Subcutaneous abdominal adipose tissue (tissue), 5 donors: ENCODE data around the gene CYP39A1.
A peak's percentile ranks its signal among the peaks of the same experiment; 100 is the strongest.
"Not testable (repeated sequence)": the region's sequence is repeated elsewhere in the genome, so short reads cannot be mapped to it uniquely, and the experiment has no call there.

Experiments used
- H3K27ac ChIP-seq: one replicate; pipeline ENCODE4 v1.7.0; 2013; ENCODE audit warnings: low read depth, mild to moderate bottlenecking, inconsistent platforms, low read length, moderate library complexity
- H3K27me3 ChIP-seq, 5 donors: one replicate each; pipeline ENCODE4 v1.7.0; 2013; ENCODE audit warnings: low read length in 5 of 5, inconsistent platforms in 1 of 5; ENCODE audit not compliant: control insufficient read depth in 5 of 5, insufficient read depth in 4 of 5
- H3K36me3 ChIP-seq, 5 donors: one replicate each; pipeline ENCODE4 v1.7.0; 2013; ENCODE audit warnings: low read length in 5 of 5; ENCODE audit not compliant: control insufficient read depth in 5 of 5, insufficient read depth in 5 of 5
- H3K4me1 ChIP-seq, 5 donors: one replicate each; pipeline ENCODE4 v1.7.0; 2013; ENCODE audit warnings: low read length in 5 of 5, mild to moderate bottlenecking in 3 of 5, moderate library complexity in 1 of 5; ENCODE audit not compliant: control insufficient read depth in 5 of 5, insufficient read depth in 5 of 5
- H3K4me3 ChIP-seq, 5 donors: one replicate each; pipeline ENCODE4 v1.7.0; 2013; ENCODE audit warnings: low read length in 5 of 5, low read depth in 1 of 5
- H3K9ac ChIP-seq, 5 donors: one replicate each; pipeline ENCODE4 v1.7.0; 2013; ENCODE audit warnings: low read length in 5 of 5, mild to moderate bottlenecking in 4 of 5, moderate library complexity in 3 of 5
- H3K9me3 ChIP-seq, 5 donors: one replicate each; pipeline ENCODE4 v1.7.0; 2013; ENCODE audit warnings: low read length in 5 of 5; ENCODE audit not compliant: control insufficient read depth in 5 of 5
- donor health status: healthy.
- donor health status: healthy.
- donor health status: healthy.
- donor health status: healthy.
- donor health status: healthy.

Gene CYP39A1

DNA sequence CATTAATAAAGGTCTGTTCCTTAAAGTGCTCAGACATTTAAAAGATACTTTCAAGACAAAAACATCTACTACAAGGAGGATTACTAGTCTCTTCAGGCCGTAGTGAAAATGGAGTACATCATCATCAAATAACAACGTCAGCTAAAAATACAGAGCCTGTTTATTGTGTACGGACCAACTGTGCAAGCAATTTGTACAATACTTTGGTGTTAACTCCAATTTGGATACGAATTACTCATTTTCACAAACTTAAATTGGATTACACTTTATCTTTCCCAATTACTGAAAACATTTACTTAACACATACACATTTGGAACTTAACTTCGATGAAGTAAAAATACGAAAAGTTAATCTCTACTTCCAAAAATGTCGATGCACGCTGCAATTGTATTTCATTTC lies 802 bp downstream of the CYP39A1 start:
- Histone ChIP-seq H3K27ac (no peak overlapping the region), H3K9me3 (no peaks in the 10 kb centered on the region), H3K36me3 (peaks cover 0 to under 1% (median 0%) of the 10 kb centered on the region in 5 donors), H3K4me1 (peaks cover 4 to 26% (median 19%) of the 10 kb centered on the region in 5 donors), H3K4me3 (peak overlapping the region; percentile 83 to 95 (median 93)), H3K27me3 (no peaks in the 10 kb centered on the region), H3K9ac (peak overlapping the region in 1 of 5 donors; percentile 54)

- H3K27me3 ChIP-seq = no peaks in the 10 kb centered on the region
- no peak overlapping the region for H3K9ac ChIP-seq
- H3K27ac ChIP-seq = no peak overlapping the region
- no peaks in the 10 kb centered on the region for H3K36me3 ChIP-seq
- H3K4me1 ChIP-seq = peaks cover 4 to 26% (median 19%) of the 10 kb centered on the region in 5 donors
- no peaks in the 10 kb centered on the region for H3K9me3 ChIP-seq
- no peak overlapping the region for H3K4me3 ChIP-seq
Measured at GRCh38 chr6:46651006-46651405, 1.6 kb downstream of the CYP39A1 start.

DNA sequence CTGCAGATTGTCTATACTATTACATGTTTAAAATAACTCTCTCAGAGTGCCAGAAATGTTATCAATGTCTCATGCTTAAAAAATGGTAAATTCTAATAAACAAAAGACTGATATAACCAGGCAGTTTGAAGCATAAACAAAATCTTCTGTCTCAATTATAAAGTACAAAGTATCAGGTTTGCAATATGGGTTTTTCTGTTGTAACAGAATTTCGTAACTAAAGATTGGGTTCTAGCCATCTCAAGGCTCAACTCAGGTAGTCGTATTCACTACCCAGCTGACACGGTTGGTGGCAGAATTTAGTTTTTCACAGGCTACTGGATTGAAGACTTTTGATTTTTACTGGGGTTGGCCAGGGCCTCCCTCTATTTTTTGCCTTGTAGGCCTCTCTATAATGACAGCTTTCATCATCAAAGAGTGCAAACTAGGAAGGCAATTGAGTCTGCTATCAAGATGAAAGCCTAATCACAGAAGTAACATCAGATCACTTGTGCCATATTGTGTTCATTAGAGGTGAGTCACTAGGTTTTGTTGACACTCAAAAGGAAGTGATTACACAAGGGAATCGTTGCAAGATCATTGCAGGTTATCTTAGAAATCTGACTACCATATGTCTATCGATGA lies 3.6 kb downstream of the CYP39A1 start:
- Histone ChIP-seq H3K4me1 (peaks cover 4 to 19% (median 16%) of the 10 kb centered on the region in 5 donors), H3K4me3 (no peak overlapping the region), H3K27me3 (no peaks in the 10 kb centered on the region), H3K27ac (no peak overlapping the region), H3K9me3 (no peaks in the 10 kb centered on the region), H3K36me3 (no peaks in the 10 kb centered on the region), H3K9ac (no peak overlapping the region)

DNA sequence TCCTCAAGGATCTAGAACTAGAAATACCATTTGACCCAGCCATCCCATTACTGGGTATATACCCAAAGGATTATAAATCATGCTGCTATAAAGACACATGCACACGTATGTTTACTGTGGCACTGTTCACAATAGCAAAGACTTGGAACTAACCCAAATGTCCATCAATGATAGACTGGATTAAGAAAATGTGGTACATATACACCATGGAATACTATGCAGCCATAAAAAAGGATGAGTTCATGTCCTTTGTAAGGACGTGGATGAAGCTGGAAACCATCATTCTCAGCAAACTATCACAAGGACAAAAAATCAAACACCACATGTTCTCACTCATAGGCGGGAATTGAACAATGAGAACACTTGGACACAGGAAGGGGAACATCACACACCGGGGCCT lies 4.5 kb downstream of the CYP39A1 start:
- not testable (repeated sequence) for H3K4me3 ChIP-seq, H3K9ac ChIP-seq, H3K27me3 ChIP-seq, H3K27ac ChIP-seq, H3K9me3 ChIP-seq, H3K36me3 ChIP-seq
- peaks cover 0 to 11% (median 8%) of the 10 kb centered on the region in 5 donors for H3K4me1 ChIP-seq

- H3K9ac ChIP-seq = no peak overlapping the region
- H3K27me3 ChIP-seq = no peaks in the 10 kb centered on the region
- peaks cover 0 to 3% (median 0%) of the 10 kb centered on the region in 5 donors for H3K36me3 ChIP-seq
- H3K9me3 ChIP-seq = no peaks in the 10 kb centered on the region
- H3K4me3 ChIP-seq = no peak overlapping the region
- no peak overlapping the region for H3K27ac ChIP-seq
- no peaks in the 10 kb centered on the region for H3K4me1 ChIP-seq
Measured at GRCh38 chr6:46645265-46645664, 7.4 kb downstream of the CYP39A1 start.

DNA sequence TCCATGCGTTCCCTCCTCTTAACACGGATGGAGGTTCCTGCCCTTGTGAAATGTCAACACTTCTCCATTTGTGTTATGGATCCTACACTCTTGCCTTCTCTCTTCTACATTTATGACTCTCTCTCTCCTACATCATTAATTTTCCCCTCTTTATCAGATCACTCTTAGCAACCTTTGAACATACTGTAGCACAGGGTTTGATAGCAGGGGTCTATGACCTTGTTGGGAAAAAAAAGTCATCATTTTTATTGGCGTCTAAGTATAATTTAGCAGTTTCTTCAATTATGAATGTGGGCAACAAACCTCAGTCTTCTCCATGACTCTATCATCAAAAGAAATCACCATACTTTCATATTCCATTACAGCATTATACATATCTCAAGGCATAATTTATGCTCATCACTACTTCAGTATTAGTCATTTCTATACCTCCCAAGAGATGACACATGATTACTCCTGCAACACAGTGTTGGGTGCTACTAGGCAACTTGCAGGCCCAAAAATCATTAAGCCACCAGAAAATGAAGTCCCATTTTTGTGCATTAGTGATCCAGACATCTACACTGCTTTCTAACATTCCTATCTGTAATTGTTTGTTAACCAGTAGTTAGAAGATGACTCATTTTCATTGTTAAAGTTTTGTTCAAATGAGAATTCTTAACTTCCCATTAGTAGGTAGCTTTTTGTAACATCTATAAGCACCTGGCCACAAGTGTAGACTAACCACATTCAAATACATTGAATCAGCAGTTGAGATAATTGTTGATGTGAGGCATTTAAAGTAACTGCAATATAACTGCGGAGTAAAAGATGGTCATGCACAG lies 9.5 kb downstream of the CYP39A1 start:
- no peaks in the 10 kb centered on the region for H3K4me1 ChIP-seq
- H3K9me3 ChIP-seq = no peaks in the 10 kb centered on the region
- H3K27ac ChIP-seq = no peak overlapping the region
- no peaks in the 10 kb centered on the region for H3K27me3 ChIP-seq
- no peak overlapping the region for H3K9ac ChIP-seq
- no peak overlapping the region for H3K4me3 ChIP-seq
- peaks cover 0 to 3% (median 0%) of the 10 kb centered on the region in 5 donors for H3K36me3 ChIP-seq

GRCh38 chr6:46638650-46639049 lies 14.0 kb downstream of the CYP39A1 start:
- Histone ChIP-seq H3K4me1 (peaks cover 0 to 8% (median 4%) of the 10 kb centered on the region in 5 donors), H3K4me3 (no peak overlapping the region)

DNA sequence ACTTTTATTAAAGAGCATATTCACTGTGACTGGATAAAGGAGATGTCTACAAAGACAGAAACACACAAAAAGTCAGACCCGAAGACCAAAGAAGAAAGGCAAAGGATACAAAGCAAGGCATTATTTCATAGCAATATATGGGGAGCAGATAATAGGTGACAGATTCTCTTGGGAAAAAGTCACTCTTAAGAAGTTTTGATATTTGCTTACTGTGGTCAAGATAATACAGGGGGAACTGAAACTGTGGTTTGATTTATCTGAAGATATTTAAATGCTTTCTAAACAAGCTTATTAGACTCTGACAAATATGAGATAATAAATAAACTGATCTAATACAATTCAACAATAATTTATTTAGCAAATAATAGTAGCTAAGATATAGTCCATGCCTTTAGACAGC lies 14.7 kb downstream of the CYP39A1 start:
- H3K27ac ChIP-seq = no peak overlapping the region
- peaks cover 0 to 8% (median 4%) of the 10 kb centered on the region in 5 donors for H3K4me1 ChIP-seq
- no peak overlapping the region for H3K9ac ChIP-seq

More at GRCh38 chr6:46638650-46639049, 14.0 kb downstream of the CYP39A1 start:
- no peaks in the 10 kb centered on the region for H3K27me3 ChIP-seq
- H3K36me3 ChIP-seq = peaks cover 0 to 3% (median 0%) of the 10 kb centered on the region in 5 donors
- no peaks in the 10 kb centered on the region for H3K9me3 ChIP-seq
- H3K27ac ChIP-seq = no peak overlapping the region
- H3K9ac ChIP-seq = no peak overlapping the region

DNA sequence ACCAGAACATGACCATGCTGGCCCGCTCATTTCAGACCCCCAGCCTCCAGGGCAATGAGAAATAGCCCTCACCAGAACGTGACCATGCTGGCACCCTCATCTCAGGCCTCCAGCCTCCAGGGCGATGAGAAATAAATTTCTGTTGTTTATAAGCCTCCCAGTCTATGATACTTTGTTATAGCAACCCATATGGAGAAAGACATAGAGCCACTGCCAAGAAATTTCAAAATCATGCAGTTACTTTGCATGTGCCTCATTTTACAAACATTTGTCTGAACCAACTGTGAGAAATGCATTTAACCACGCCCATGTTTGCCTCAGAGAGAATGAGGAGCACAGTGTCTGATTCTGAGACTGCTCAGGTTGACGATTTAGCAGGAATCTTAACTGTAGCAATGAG lies 15.5 kb downstream of the CYP39A1 start:
- Histone ChIP-seq H3K4me3 (peak overlapping the region in 1 of 5 donors; percentile 5), H3K27me3 (no peaks in the 10 kb centered on the region), H3K9ac (no peak overlapping the region), H3K9me3 (no peaks in the 10 kb centered on the region), H3K4me1 (peaks cover 0 to 8% (median 4%) of the 10 kb centered on the region in 5 donors), H3K36me3 (peaks cover 0 to 3% (median 0%) of the 10 kb centered on the region in 5 donors), H3K27ac (no peak overlapping the region)

More for the DNA sequence above, 14.7 kb downstream of the CYP39A1 start:
- H3K27me3 ChIP-seq = no peaks in the 10 kb centered on the region
- no peaks in the 10 kb centered on the region for H3K9me3 ChIP-seq
- H3K36me3 ChIP-seq = peaks cover 0 to 3% (median 0%) of the 10 kb centered on the region in 5 donors
- H3K4me3 ChIP-seq = no peak overlapping the region

- no peak overlapping the region for H3K4me3 ChIP-seq
- no peak overlapping the region for H3K9ac ChIP-seq
- H3K27ac ChIP-seq = no peak overlapping the region
- H3K36me3 ChIP-seq = no peaks in the 10 kb centered on the region
- peaks cover 0 to 8% (median 4%) of the 10 kb centered on the region in 5 donors for H3K4me1 ChIP-seq
- H3K27me3 ChIP-seq = no peaks in the 10 kb centered on the region
- H3K9me3 ChIP-seq = no peaks in the 10 kb centered on the region
Measured at GRCh38 chr6:46635462-46635861, 17.2 kb downstream of the CYP39A1 start.
